GM12878 (cell line): ENCODE measurements around the gene RRP36. TPM values are rescaled to one million over a fixed set of nuclear protein-coding genes. Genes with fewer than 3 reads are reported as not detected.
A peak's percentile ranks its signal among the peaks of the same experiment; 100 is the strongest.

Source experiments
- CBFB ChIP-seq: IDR thresholded peaks from 2 replicates; pipeline ENCODE4 v1.6.1; 2016; ENCODE audit warnings: antibody characterized with exemption, low read depth
- CREB1 ChIP-seq: IDR thresholded peaks from 2 replicates; pipeline ENCODE4 v1.6.1; 2012; ENCODE audit warnings: low read depth, mild to moderate bottlenecking, inconsistent platforms
- EGR1 ChIP-seq, 2 experiments: IDR thresholded peaks; 1 replicate in 1 of 2; 2 replicates in 1 of 2; pipeline ENCODE4 v1.6.1; 2011 to 2012; ENCODE audit warnings: low read depth in 2 of 2, low read length in 2 of 2, borderline replicate concordance in 1 of 2, mild to moderate bottlenecking in 1 of 2, moderate library complexity in 1 of 2
- ESRRA ChIP-seq: IDR thresholded peaks from 2 replicates; pipeline ENCODE4 v1.6.1; 2012; ENCODE audit warnings: mild to moderate bottlenecking, low read length, improper control_type of control experiment
- ETV6 ChIP-seq, 2 experiments: fragments of 450-650 bp in 1 of 2; IDR thresholded peaks in 1 of 2; conservative IDR thresholded peaks in 1 of 2; 2 replicates each; pipeline ENCODE4 v1.6.1; 2014; ENCODE audit warnings: antibody characterized with exemption in 1 of 2, borderline replicate concordance in 1 of 2, low read depth in 1 of 2, mild to moderate bottlenecking in 1 of 2, moderate library complexity in 1 of 2
- KDM1A ChIP-seq: fragments of 200-600 bp; sonication (generic); IDR thresholded peaks from 2 replicates; pipeline ENCODE4 v1.6.1; 2016; ENCODE audit warnings: borderline replicate concordance
- NFYB ChIP-seq: IDR thresholded peaks from 2 replicates; pipeline ENCODE4 v1.6.1; 2011; ENCODE audit warnings: low read depth, mild to moderate bottlenecking, low read length, improper control_type of control experiment, moderate library complexity; ENCODE audit not compliant: insufficient read depth
- POLR2AphosphoS2 ChIP-seq: IDR thresholded peaks from 2 replicates; pipeline ENCODE4 v1.6.1; 2011; ENCODE audit warnings: low read depth, mild to moderate bottlenecking, low read length, improper control_type of control experiment, moderate library complexity
- RAD21 ChIP-seq: IDR thresholded peaks from 2 replicates; pipeline ENCODE4 v1.6.1; 2011; ENCODE audit warnings: mild to moderate bottlenecking, low read depth, low read length, moderate library complexity; ENCODE audit not compliant: insufficient read depth
- RELB ChIP-seq: fragments of 450-650 bp; IDR thresholded peaks from 2 replicates; pipeline ENCODE4 v1.6.1; 2017; ENCODE audit warnings: low read depth, mild to moderate bottlenecking, moderate library complexity
- ZNF384 ChIP-seq: IDR thresholded peaks from 2 replicates; pipeline ENCODE4 v1.6.1; 2012; ENCODE audit warnings: low read depth, mild to moderate bottlenecking, low read length, improper control_type of control experiment, borderline replicate concordance
- polyA plus RNA-seq, 11 experiments: library from polyadenylated mRNA; depleted of rRNA in 4 of 11; unstranded in 6 of 11; stranded (reverse) in 5 of 11; fragments of >200 nt; fragmentation: Nextera tagmentation in 4 of 11; fragmentation: Illumina TruSeq in 1 of 11; extraction: Ambion mirVana in 4 of 11; extraction: Trizol in 1 of 11; gene quantifications; 1 replicate in 1 of 11; 2 replicates in 10 of 11; pipeline versions ENCODE4 v1.2.1 to v1.2.3, GENCODE V29; 2011 to 2016; ENCODE audit warnings: inconsistent platforms in 2 of 11, missing spikeins in 2 of 11, low read depth in 1 of 11
- total RNA-seq, 4 experiments: library from RNA; depleted of rRNA in 3 of 4; stranded (reverse); fragments of >200 nt in 3 of 4; fragmentation: Illumina TruSeq in 1 of 4; extraction: Trizol in 1 of 4; gene quantifications; 2 replicates each; pipeline versions ENCODE4 v1.2.1 to v1.2.3, GENCODE V29; 2013 to 2021
- TF ChIP-seq, protein P1 (sequence below): fragments of 450-650 bp; IDR thresholded peaks from 2 replicates; pipeline ENCODE4 v1.6.1; 2016; ENCODE audit warnings: mild to moderate bottlenecking, moderate library complexity, borderline replicate concordance
- TF ChIP-seq, protein P2 (sequence below): fragments of 450-650 bp; IDR thresholded peaks from 2 replicates; pipeline ENCODE4 v1.6.1; 2017; ENCODE audit warnings: mild to moderate bottlenecking, low read depth, inconsistent platforms; ENCODE audit not compliant: poor library complexity, severe bottlenecking
- TF ChIP-seq, protein P3 (sequence below): fragments of 450-650 bp; formaldehyde crosslinking; IDR thresholded peaks from 2 replicates; pipeline ENCODE4 v1.5.0; 2022; ENCODE audit warnings: mild to moderate bottlenecking, missing genetic modification characterization

Gene RRP36
- total and polyA plus RNA-seq, 10 of the 15 experiments (the other 5 are each of a cell fraction or from before 2014, with no cell fraction given) = 17.6 to 101 (median 69.7) TPM

DNA sequence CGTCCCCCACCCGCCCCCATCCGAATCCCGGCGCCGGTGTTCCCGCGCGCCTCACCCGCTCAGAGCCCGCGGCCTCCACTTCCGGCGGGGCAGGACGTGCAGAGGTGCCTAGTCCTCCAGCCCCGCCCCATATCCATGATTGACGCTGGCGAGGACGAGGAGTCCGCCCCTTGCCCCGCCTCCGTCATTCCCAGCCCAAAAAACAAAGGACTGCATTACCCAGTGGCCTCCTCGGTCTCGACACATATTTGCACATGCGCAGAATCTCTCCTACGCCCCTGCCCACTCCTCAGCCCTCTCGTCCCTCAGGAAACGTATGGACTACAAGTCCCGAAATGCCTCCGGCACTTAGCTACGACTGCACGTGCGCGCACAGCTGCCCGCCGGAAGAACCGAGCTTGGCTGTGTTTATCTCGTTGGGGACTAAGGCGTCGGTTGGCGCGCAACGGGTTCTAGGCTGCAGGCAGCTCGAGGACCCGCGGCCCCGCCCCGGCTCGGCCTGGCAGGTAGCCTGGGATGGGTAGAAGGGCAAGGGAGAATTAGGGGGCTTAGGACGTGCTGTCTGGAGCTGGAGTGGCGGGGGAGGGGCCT is 7.5 kb upstream of the RRP36 start, which contains the start of the genes KLHDC3 and MEA1 (continued):
- TF ChIP-seq, protein P1, sequence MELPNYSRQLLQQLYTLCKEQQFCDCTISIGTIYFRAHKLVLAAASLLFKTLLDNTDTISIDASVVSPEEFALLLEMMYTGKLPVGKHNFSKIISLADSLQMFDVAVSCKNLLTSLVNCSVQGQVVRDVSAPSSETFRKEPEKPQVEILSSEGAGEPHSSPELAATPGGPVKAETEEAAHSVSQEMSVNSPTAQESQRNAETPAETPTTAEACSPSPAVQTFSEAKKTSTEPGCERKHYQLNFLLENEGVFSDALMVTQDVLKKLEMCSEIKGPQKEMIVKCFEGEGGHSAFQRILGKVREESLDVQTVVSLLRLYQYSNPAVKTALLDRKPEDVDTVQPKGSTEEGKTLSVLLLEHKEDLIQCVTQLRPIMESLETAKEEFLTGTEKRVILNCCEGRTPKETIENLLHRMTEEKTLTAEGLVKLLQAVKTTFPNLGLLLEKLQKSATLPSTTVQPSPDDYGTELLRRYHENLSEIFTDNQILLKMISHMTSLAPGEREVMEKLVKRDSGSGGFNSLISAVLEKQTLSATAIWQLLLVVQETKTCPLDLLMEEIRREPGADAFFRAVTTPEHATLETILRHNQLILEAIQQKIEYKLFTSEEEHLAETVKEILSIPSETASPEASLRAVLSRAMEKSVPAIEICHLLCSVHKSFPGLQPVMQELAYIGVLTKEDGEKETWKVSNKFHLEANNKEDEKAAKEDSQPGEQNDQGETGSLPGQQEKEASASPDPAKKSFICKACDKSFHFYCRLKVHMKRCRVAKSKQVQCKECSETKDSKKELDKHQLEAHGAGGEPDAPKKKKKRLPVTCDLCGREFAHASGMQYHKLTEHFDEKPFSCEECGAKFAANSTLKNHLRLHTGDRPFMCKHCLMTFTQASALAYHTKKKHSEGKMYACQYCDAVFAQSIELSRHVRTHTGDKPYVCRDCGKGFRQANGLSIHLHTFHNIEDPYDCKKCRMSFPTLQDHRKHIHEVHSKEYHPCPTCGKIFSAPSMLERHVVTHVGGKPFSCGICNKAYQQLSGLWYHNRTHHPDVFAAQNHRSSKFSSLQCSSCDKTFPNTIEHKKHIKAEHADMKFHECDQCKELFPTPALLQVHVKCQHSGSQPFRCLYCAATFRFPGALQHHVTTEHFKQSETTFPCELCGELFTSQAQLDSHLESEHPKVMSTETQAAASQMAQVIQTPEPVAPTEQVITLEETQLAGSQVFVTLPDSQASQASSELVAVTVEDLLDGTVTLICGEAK = peak; percentile 80
- TF ChIP-seq ETV6 (conservative IDR thresholded peaks at IDR 0.05 in 1 of 2, IDR thresholded peaks at IDR 0.05 in 1 of 2; ENCODE audit: borderline replicate concordance in 1 of 2, low read depth in 1 of 2) (no peak), CBFB (0 out of 2 replicates have a peak, but pooled peaks have one; percentile 9), ESRRA (no peak), CREB1 (peak; percentile 90), KDM1A (no peak), NFYB (no peak), RELB (peak; percentile 22; the same call in 1 of the 2 replicates), ZNF384 (no peak), EGR1 (IDR thresholded peaks at IDR 0.05; ENCODE audit: borderline replicate concordance in 1 of 2, low read depth in 2 of 2, low read length in 2 of 2) (peak in 1 of 2 experiments; percentile 1; a peak in 1 of 3 replicates), POLR2AphosphoS2 (peak; percentile 41; the same call in 1 of the 2 replicates), RAD21 (no peak)
- TF ChIP-seq, protein P2, sequence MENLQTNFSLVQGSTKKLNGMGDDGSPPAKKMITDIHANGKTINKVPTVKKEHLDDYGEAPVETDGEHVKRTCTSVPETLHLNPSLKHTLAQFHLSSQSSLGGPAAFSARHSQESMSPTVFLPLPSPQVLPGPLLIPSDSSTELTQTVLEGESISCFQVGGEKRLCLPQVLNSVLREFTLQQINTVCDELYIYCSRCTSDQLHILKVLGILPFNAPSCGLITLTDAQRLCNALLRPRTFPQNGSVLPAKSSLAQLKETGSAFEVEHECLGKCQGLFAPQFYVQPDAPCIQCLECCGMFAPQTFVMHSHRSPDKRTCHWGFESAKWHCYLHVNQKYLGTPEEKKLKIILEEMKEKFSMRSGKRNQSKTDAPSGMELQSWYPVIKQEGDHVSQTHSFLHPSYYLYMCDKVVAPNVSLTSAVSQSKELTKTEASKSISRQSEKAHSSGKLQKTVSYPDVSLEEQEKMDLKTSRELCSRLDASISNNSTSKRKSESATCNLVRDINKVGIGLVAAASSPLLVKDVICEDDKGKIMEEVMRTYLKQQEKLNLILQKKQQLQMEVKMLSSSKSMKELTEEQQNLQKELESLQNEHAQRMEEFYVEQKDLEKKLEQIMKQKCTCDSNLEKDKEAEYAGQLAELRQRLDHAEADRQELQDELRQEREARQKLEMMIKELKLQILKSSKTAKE = no peak
- TF ChIP-seq, protein P3, sequence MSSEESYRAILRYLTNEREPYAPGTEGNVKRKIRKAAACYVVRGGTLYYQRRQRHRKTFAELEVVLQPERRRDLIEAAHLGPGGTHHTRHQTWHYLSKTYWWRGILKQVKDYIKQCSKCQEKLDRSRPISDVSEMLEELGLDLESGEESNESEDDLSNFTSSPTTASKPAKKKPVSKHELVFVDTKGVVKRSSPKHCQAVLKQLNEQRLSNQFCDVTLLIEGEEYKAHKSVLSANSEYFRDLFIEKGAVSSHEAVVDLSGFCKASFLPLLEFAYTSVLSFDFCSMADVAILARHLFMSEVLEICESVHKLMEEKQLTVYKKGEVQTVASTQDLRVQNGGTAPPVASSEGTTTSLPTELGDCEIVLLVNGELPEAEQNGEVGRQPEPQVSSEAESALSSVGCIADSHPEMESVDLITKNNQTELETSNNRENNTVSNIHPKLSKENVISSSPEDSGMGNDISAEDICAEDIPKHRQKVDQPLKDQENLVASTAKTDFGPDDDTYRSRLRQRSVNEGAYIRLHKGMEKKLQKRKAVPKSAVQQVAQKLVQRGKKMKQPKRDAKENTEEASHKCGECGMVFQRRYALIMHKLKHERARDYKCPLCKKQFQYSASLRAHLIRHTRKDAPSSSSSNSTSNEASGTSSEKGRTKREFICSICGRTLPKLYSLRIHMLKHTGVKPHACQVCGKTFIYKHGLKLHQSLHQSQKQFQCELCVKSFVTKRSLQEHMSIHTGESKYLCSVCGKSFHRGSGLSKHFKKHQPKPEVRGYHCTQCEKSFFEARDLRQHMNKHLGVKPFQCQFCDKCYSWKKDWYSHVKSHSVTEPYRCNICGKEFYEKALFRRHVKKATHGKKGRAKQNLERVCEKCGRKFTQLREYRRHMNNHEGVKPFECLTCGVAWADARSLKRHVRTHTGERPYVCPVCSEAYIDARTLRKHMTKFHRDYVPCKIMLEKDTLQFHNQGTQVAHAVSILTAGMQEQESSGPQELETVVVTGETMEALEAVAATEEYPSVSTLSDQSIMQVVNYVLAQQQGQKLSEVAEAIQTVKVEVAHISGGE = no peak
